ENCODE measurements around the gene SLC7A11. TPM values are rescaled to one million over a fixed set of nuclear protein-coding genes. Genes with fewer than 3 reads are reported as not detected.

Gene SLC7A11
- 21.8 and 118 TPM in 2 replicates for total RNA-seq (ENCODE audit: low replicate concordance)

- peak; percentile 99 for DNase-seq (ENCODE audit: low read depth)
- TF ChIP-seq CTCF (IDR thresholded peaks at IDR 0.05; ENCODE audit: insufficient read depth, low read length) = peak; percentile 16
- H3K4me3 ChIP-seq (ENCODE audit: low read depth, low read length) = peak within 1 kb of the TSS; percentile 74
Measured at GRCh38 chr4:138242076-138242833, at the start of gene SLC7A11. SLC7A11 (minus strand) TSS chr4:138242349; CDS start chr4:138242069, 280 bp downstream.

GRCh38 chr4:138291431-138291830 lies 49.3 kb upstream of the SLC7A11 start:
- DNase-seq (ENCODE audit: low read depth) = no peak
- no peak overlapping the region for H3K4me3 ChIP-seq (ENCODE audit: low read depth, low read length)
- no peak for TF ChIP-seq CTCF (IDR thresholded peaks at IDR 0.05; ENCODE audit: insufficient read depth, low read length)

- TF ChIP-seq CTCF (IDR thresholded peaks at IDR 0.05; ENCODE audit: insufficient read depth, low read length) = no peak
- no peak for DNase-seq (ENCODE audit: low read depth)
- no peak overlapping the region for H3K4me3 ChIP-seq (ENCODE audit: low read depth, low read length)
Measured at GRCh38 chr4:138290805-138291204, 48.7 kb upstream of the SLC7A11 start.

- H3K4me3 ChIP-seq (ENCODE audit: low read depth, low read length) = no peak overlapping the region
- no peak for DNase-seq (ENCODE audit: low read depth)
- no peak for TF ChIP-seq CTCF (IDR thresholded peaks at IDR 0.05; ENCODE audit: insufficient read depth, low read length)
Measured at GRCh38 chr4:138279286-138279685, 37.1 kb upstream of the SLC7A11 start.

- TF ChIP-seq CTCF (IDR thresholded peaks at IDR 0.05; ENCODE audit: insufficient read depth, low read length) = no peak
- no peak for DNase-seq (ENCODE audit: low read depth)
- no peak overlapping the region for H3K4me3 ChIP-seq (ENCODE audit: low read depth, low read length)
Measured at GRCh38 chr4:138277133-138277532, 35.0 kb upstream of the SLC7A11 start.

- DNase-seq (ENCODE audit: low read depth) = peak; percentile 89
- no peak overlapping the region for H3K4me3 ChIP-seq (ENCODE audit: low read depth, low read length)
- TF ChIP-seq CTCF (IDR thresholded peaks at IDR 0.05; ENCODE audit: insufficient read depth, low read length) = no peak
Measured at GRCh38 chr4:138275963-138276621, 33.9 kb upstream of the SLC7A11 start.

Data from fibroblast of the aortic adventitia (primary cell).